ENCODE results near the gene SERPINB1. TPM values are rescaled to one million over a fixed set of nuclear protein-coding genes. Genes with fewer than 3 reads are reported as not detected.

The SERPINB1 gene
- total RNA-seq, 2 experiments from 2014 or later: 58.3 to 58.4 TPM

- no peaks in the 10 kb centered on the region for H3K9me3 ChIP-seq (ENCODE audit: control insufficient read depth in 1 of 2, insufficient read depth in 1 of 2, low read length in 2 of 2)
- H3K9me3 Mint-ChIP-seq: peaks cover 2% of the 10 kb centered on the region
- H3K27ac ChIP-seq (ENCODE audit: low read depth in 1 of 2, low read length in 2 of 2): peak overlapping the region; percentile 68 to 76
- CTCF ChIA-PET: interaction anchor here (1.7 to 3.3 kb wide), 2 partner anchors 16 to 18 kb away, joined by 4 to 13 read pairs; no protein-coding TSS in a partner anchor
- H3K27me3 ChIP-seq (ENCODE audit: control insufficient read depth in 1 of 2, insufficient read depth in 2 of 2, low read length in 2 of 2): no peaks in the 10 kb centered on the region
- no peaks in the 10 kb centered on the region for H3K36me3 ChIP-seq (ENCODE audit: insufficient read depth, low read length)
- peak overlapping the region; percentile 86 for H3K4me3 Mint-ChIP-seq
- H3K27me3 Mint-ChIP-seq: no peaks in the 10 kb centered on the region
- POLR2A ChIA-PET: interaction anchor here (1.0 to 3.8 kb wide), 5 partner anchors 13 to 151 kb away, joined by 3 to 21 read pairs (median 3); partner anchors contain the start of gene WRNIP1
- DNase-seq (peak; percentile 40 to 77 (median 56)), ATAC-seq (ENCODE audit: poor library complexity) (peak; percentile 64)
- H3K36me3 Mint-ChIP-seq (ENCODE audit: low read depth): peaks cover 3% of the 10 kb centered on the region
- no peak for TF ChIP-seq CTCF (IDR thresholded peaks at IDR 0.05)
- peak overlapping the region; percentile 87 for H3K27ac Mint-ChIP-seq
- peak overlapping the region; percentile 79 for H3K4me3 ChIP-seq (ENCODE audit: low read length)
- peaks cover 77% of the 10 kb centered on the region for H3K4me1 Mint-ChIP-seq (ENCODE audit: low read depth)
- peaks cover 63% of the 10 kb centered on the region for H3K4me1 ChIP-seq (ENCODE audit: insufficient read depth, low read length)
- intact Hi-C loops (cut with DNase I, micrococcal nuclease): loop anchor here in 1 of 2 experiments (2.0 kb wide), 1 partner anchor 15 kb away; no protein-coding TSS in a partner anchor
Observed at GRCh38 chr6:2875359-2876191, 33.9 kb upstream of the SERPINB1 start.

- peaks cover 0 to 3% of the 10 kb centered on the region in 2 experiments for H3K9me3 ChIP-seq (ENCODE audit: control insufficient read depth in 1 of 2, insufficient read depth in 1 of 2, low read length in 2 of 2)
- no peak for ATAC-seq (ENCODE audit: poor library complexity)
- no peak overlapping the region for H3K4me3 ChIP-seq (ENCODE audit: low read length)
- no peaks in the 10 kb centered on the region for H3K27me3 ChIP-seq (ENCODE audit: control insufficient read depth in 1 of 2, insufficient read depth in 2 of 2, low read length in 2 of 2)
- CTCF ChIA-PET: no interaction called here
- POLR2A ChIA-PET: no interaction called here
- Mint-ChIP-seq H3K4me1 (ENCODE audit: low read depth) (peaks cover 68% of the 10 kb centered on the region), H3K27me3 (no peaks in the 10 kb centered on the region), H3K4me3 (peak overlapping the region; percentile 51), H3K36me3 (ENCODE audit: low read depth) (peaks cover 3% of the 10 kb centered on the region), H3K27ac (peak overlapping the region; percentile 87), H3K9me3 (no peaks in the 10 kb centered on the region)
- peaks cover 59% of the 10 kb centered on the region for H3K4me1 ChIP-seq (ENCODE audit: insufficient read depth, low read length)
- no peak for TF ChIP-seq CTCF (IDR thresholded peaks at IDR 0.05)
- H3K36me3 ChIP-seq (ENCODE audit: insufficient read depth, low read length): no peaks in the 10 kb centered on the region
- H3K27ac ChIP-seq (ENCODE audit: low read depth in 1 of 2, low read length in 2 of 2): no peak overlapping the region
- no peak for DNase-seq
- intact Hi-C loops (cut with DNase I, micrococcal nuclease): no loop called here
Observed at GRCh38 chr6:2873643-2874042, 32.0 kb upstream of the SERPINB1 start.

GRCh38 chr6:2872423-2873358 lies 31.0 kb upstream of the SERPINB1 start:
- no peak for TF ChIP-seq CTCF (IDR thresholded peaks at IDR 0.05)

More at GRCh38 chr6:2872423-2873358, 31.0 kb upstream of the SERPINB1 start:
- no peak overlapping the region for H3K27ac ChIP-seq (ENCODE audit: low read depth in 1 of 2, low read length in 2 of 2)
- no peak overlapping the region for H3K4me3 ChIP-seq (ENCODE audit: low read length)
- H3K9me3 Mint-ChIP-seq: no peaks in the 10 kb centered on the region
- CTCF ChIA-PET: no interaction called here
- H3K4me1 Mint-ChIP-seq (ENCODE audit: low read depth): peaks cover 64% of the 10 kb centered on the region
- H3K36me3 ChIP-seq (ENCODE audit: insufficient read depth, low read length): no peaks in the 10 kb centered on the region
- POLR2A ChIA-PET: interaction anchor here (1.6 kb wide), 1 partner anchor 14 kb away, joined by 5 read pairs; no protein-coding TSS in a partner anchor
- DNase-seq (peak in 1 of 14 experiments; percentile 68), ATAC-seq (ENCODE audit: poor library complexity) (no peak)
- no peaks in the 10 kb centered on the region for H3K27me3 Mint-ChIP-seq
- H3K27me3 ChIP-seq (ENCODE audit: control insufficient read depth in 1 of 2, insufficient read depth in 2 of 2, low read length in 2 of 2): no peaks in the 10 kb centered on the region
- peaks cover 3% of the 10 kb centered on the region for H3K36me3 Mint-ChIP-seq (ENCODE audit: low read depth)
- H3K4me1 ChIP-seq (ENCODE audit: insufficient read depth, low read length): peaks cover 55% of the 10 kb centered on the region
- peak overlapping the region; percentile 87 for H3K27ac Mint-ChIP-seq
- H3K9me3 ChIP-seq (ENCODE audit: control insufficient read depth in 1 of 2, insufficient read depth in 1 of 2, low read length in 2 of 2): peaks cover 0 to 3% of the 10 kb centered on the region in 2 experiments
- intact Hi-C loops (cut with DNase I, micrococcal nuclease): no loop called here
- peak overlapping the region; percentile 51 for H3K4me3 Mint-ChIP-seq
